GM19463 (cell line): ENCODE measurements around the gene ASCC2.
A peak's percentile ranks its signal among the peaks of the same experiment; 100 is the strongest.
"Not testable (repeated sequence)": the region's sequence is repeated elsewhere in the genome, so short reads cannot be mapped to it uniquely, and the experiment has no call there.

Experiments
- ATAC-seq: cut with Tn5 transposase; IDR thresholded peaks from one replicate; pipeline ENCODE4 v1.9.1; 2021; ENCODE audit warnings: mild to moderate bottlenecking, moderate library complexity; ENCODE audit not compliant: unreplicated experiment

ASCC2 gene

GRCh38 chr22:29837741-29838598 is at the start of gene ASCC2:
TSS of gene ASCC2 (minus strand) at chr22:29838274. CDS start at chr22:29832325, 5,949 bp downstream.
- peak; percentile 98 for ATAC-seq

- ATAC-seq: no peak
Measured at GRCh38 chr22:29887358-29887757, 49.3 kb upstream of the ASCC2 start.

GRCh38 chr22:29886596-29886995 is 48.5 kb upstream of the ASCC2 start:
- no peak for ATAC-seq

GRCh38 chr22:29885610-29886009 is 47.5 kb upstream of the ASCC2 start:
- no peak for ATAC-seq

- no peak for ATAC-seq
Measured at GRCh38 chr22:29883775-29884097, 45.7 kb upstream of the ASCC2 start.

- peak; percentile 76 for ATAC-seq
Measured at GRCh38 chr22:29883045-29883774, 45.1 kb upstream of the ASCC2 start, which contains the start of gene MTMR3. TSS of gene MTMR3 (plus strand) at chr22:29883174. CDS start at chr22:29971060, 87,886 bp downstream.

GRCh38 chr22:29882716-29883044 is 44.6 kb upstream of the ASCC2 start:
- no peak for ATAC-seq

- no peak for ATAC-seq
Measured at GRCh38 chr22:29879753-29880152, 41.7 kb upstream of the ASCC2 start.

GRCh38 chr22:29877620-29878019 is 39.5 kb upstream of the ASCC2 start:
- no peak for ATAC-seq

- no peak for ATAC-seq
Measured at GRCh38 chr22:29873943-29874342, 35.9 kb upstream of the ASCC2 start.

GRCh38 chr22:29872989-29873388 is 34.9 kb upstream of the ASCC2 start:
- no peak for ATAC-seq

GRCh38 chr22:29872144-29872893 is 34.2 kb upstream of the ASCC2 start:
- ATAC-seq: no peak

GRCh38 chr22:29871684-29872083 is 33.6 kb upstream of the ASCC2 start:
- ATAC-seq: no peak

GRCh38 chr22:29870574-29870973 is 32.5 kb upstream of the ASCC2 start:
- no peak for ATAC-seq

- ATAC-seq: no peak
Measured at GRCh38 chr22:29867851-29868250, 29.8 kb upstream of the ASCC2 start.

GRCh38 chr22:29867260-29867659 is 29.2 kb upstream of the ASCC2 start:
- ATAC-seq: no peak

- ATAC-seq: not testable (repeated sequence)
Measured at GRCh38 chr22:29865572-29865971, 27.5 kb upstream of the ASCC2 start.

- no peak for ATAC-seq
Measured at GRCh38 chr22:29861672-29862297, 23.7 kb upstream of the ASCC2 start.

GRCh38 chr22:29860006-29860766 is 22.1 kb upstream of the ASCC2 start:
- ATAC-seq: no peak

GRCh38 chr22:29859030-29859429 is 21.0 kb upstream of the ASCC2 start:
- ATAC-seq: not testable (repeated sequence)
